GM19025 (cell line): Measurements from ENCODE around the gene CERK.

ENCODE experiments used
- ATAC-seq: cut with Tn5 transposase; IDR thresholded peaks from one replicate; pipeline ENCODE4 v1.9.1; 2021; ENCODE audit warnings: mild to moderate bottlenecking, low read depth, moderate library complexity; ENCODE audit not compliant: unreplicated experiment

Gene CERK

GRCh38 chr22:46707305-46707704 lies 30.7 kb downstream of the CERK start:
- no peak for ATAC-seq

GRCh38 chr22:46706060-46706459 lies 32.0 kb downstream of the CERK start:
- ATAC-seq: no peak

GRCh38 chr22:46703996-46704370 lies 34.1 kb downstream of the CERK start:
- no peak for ATAC-seq

- no peak for ATAC-seq
These were observed 34.7 kb downstream of the CERK start for GRCh38 chr22:46703171-46703995.

GRCh38 chr22:46701262-46701661 lies 36.8 kb downstream of the CERK start:
- no peak for ATAC-seq

- no peak for ATAC-seq
These were observed 39.0 kb downstream of the CERK start for GRCh38 chr22:46699091-46699490.

- no peak for ATAC-seq
These were observed 40.1 kb downstream of the CERK start for GRCh38 chr22:46697811-46698515.

GRCh38 chr22:46696614-46697013 lies 41.4 kb downstream of the CERK start:
- no peak for ATAC-seq

GRCh38 chr22:46696229-46696518 lies 41.9 kb downstream of the CERK start:
- no peak for ATAC-seq

DNA sequence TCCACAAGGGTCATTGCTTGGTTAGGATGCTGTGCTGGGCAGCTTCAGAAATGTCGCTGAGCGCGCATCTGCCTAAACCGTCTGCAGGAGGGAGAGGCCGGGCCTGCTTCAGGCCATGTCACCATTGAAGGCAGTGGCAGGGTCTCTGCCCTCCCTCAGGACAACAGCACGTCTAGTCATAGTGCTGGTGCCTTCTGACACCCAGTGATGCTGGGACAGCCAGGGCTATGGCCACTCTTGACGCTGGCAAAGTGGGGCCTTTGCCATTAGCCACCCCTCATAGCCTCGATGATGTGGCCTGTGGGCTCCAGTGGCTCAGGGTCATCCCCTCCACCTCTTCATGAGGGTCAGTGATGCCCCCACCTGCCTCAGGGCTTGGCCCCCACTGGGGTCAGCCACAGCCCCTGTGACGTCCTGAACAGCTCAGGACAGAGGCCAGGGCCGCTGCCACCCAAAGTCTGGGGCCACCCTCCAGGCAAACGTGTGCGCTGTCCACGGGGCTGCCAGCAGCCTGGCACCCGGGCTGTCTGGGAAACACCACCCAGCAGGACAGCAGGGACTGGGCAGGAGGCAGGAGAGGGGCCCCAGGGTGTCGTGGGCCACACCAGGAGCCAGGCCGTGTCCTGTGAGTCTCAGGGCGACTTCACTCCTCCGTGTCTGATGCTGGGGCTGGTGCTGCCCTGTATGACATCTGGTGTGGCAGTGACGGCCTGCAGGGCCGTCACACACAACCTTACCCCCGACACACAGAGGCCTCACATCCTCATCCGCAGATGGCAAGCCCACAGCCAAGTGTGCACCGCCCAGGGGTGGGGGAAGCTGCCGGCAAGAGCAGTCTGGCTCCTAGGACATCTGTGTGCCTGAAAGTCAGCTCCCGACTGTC lies 42.5 kb downstream of the CERK start:
- no peak for ATAC-seq

DNA sequence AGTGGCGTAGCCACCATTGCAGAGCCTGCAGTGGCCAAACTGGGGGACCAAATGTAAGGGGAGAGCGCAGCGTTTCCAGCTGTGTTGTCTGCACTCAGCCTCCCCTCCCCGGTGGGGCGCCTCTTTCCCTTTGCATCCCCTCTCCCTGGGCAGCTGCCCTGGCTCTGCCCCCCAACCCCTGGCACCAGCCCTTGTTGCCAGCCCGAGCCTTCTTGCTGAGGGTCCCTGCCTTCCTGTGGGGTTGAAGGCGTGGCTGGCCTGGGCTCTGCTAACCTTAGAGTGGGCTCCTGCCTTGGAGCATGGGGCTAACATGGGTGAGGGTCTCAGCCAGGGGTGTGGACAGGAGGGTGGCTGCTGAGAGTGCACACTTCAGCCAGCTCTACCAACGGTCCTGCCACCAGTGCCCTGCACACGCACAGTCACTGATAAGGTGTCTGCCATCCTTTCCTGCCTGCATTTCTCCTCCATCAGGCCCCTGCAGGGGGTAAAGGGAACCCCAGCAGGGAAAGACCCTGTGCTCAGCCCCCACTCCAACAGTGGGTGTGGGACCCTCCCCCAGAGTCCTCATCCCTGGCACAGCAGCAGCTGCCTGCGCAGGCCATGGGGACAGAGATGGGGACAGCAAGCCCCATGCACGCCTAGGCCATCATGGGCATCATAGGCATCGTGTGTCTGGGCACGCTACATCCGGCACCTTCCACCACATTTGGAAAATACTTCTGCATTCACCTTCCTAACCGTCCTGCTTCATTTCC lies 43.5 kb downstream of the CERK start:
- no peak for ATAC-seq

- no peak for ATAC-seq
These were observed 44.2 kb downstream of the CERK start for GRCh38 chr22:46693634-46694415.

GRCh38 chr22:46691571-46691970 lies 46.5 kb downstream of the CERK start:
- no peak for ATAC-seq

DNA sequence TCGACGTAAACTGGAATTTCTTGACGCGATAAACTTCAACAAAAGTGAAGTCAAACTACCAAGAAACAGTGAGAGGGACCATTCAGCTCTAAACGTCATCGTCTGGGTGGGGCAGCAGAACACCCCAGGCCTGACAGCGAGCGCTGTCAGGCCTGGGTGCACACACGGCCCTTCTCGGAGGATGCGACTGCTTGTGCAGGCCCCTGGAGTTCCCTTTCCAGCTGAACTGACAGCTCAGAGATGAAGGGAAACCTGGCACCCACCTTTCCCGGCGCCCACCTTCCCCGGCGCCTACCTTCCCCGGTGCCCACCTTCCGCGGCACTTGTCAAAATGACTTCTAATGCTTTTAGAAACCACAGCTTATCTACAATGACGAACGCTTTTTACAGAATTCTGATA lies 47.9 kb downstream of the CERK start:
- ATAC-seq: no peak

DNA sequence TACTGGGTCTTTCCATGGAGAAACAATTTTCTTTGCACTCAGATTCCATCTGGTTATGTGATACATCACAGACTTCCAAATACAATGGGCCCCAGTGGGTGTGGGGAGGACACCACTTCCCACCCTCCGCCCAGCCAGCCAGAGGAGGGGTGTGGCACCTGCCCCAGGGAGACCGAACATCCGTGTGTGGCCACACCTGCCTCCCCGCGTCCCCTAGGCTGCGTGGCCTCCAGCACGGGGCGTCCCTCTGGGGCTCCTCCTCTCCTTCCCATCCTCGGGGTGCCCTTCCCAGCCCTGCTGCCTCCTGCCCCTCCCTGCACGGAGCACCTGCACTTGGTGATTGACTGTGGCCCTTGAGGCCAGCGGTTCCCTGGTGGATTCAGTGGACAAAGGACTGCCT lies 49.1 kb downstream of the CERK start:
- no peak for ATAC-seq

- no peak for ATAC-seq
These were observed 50.6 kb downstream of the CERK start for GRCh38 chr22:46687460-46687859.

- ATAC-seq: no peak
These were observed 51.0 kb downstream of the CERK start for GRCh38 chr22:46687048-46687444.

- no peak for ATAC-seq
These were observed 51.6 kb downstream of the CERK start for GRCh38 chr22:46686221-46687047.

DNA sequence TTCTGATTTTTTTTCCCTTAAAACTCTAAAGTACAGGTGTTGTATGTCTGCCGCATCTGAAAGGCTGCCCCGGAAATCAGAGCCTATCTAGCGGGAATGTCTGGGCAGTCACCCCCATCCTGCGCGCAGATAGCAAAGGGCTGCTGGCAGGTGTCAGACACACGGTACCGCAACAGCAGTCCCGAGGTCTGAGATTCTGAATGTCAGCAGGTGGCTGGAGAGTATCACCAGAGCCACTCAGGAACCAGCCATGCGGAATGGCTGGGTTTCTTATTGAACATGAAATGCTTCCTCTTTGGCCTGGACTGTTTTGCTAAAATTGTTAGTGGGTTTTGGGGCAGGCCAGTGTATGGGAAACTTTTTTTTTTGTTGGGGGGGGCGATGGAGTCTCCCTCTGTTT lies 53.3 kb downstream of the CERK start:
- peak; percentile 75 for ATAC-seq
